HG02763 (cell line): ENCODE results near the gene AEN.

ENCODE experiments used
- ATAC-seq: cut with Tn5 transposase; IDR thresholded peaks from one replicate; pipeline ENCODE4 v1.9.1; 2021; ENCODE audit warnings: mild to moderate bottlenecking, moderate library complexity; ENCODE audit not compliant: unreplicated experiment

AEN gene

GRCh38 chr15:88661761-88662556 is 40.8 kb downstream of the AEN start:
- ATAC-seq = no peak

GRCh38 chr15:88663141-88663621 is 42.0 kb downstream of the AEN start:
- no peak for ATAC-seq

GRCh38 chr15:88664151-88664778 is 43.1 kb downstream of the AEN start:
- ATAC-seq = no peak

DNA sequence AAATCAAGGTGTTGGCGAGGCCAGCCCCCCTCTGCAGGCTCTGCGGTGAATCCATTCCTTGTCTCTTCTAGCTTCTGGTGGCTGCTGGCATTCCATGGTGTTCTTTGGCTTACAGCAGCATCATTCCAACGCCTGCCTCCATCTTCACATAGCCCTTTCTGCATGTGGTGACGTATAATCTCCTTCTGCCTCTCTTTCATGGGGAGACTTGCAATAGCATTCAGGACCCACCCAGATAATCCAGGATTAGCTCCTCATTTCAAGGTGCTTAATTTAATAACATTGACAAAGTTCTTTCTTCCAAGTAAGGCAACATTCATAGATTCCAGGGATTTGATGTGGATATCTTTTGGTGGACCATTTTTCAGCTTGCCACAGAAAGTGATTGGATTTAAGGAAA is 53.5 kb downstream of the AEN start:
- no peak for ATAC-seq

DNA sequence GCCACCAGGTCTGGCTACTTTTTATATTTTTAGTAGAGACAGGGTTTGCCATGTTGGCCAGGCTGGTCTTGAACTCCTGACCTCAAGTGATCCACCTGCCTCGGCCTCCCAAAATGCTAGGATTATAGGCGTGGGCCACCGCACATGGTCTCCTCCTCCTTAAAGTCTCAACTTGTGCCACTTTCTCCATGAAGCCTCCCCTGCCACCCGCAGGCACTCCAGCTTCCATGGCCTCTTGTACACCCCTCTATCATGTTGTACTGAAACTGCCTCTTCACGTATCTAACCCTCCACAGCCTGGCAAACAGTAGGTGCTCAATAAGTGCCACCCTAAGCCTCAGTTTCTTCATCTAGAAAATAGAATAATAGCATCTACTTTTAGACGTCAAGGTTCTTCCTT is 57.6 kb downstream of the AEN start:
- ATAC-seq = no peak

GRCh38 chr15:88680241-88681001 is 59.3 kb downstream of the AEN start:
- ATAC-seq = no peak

DNA sequence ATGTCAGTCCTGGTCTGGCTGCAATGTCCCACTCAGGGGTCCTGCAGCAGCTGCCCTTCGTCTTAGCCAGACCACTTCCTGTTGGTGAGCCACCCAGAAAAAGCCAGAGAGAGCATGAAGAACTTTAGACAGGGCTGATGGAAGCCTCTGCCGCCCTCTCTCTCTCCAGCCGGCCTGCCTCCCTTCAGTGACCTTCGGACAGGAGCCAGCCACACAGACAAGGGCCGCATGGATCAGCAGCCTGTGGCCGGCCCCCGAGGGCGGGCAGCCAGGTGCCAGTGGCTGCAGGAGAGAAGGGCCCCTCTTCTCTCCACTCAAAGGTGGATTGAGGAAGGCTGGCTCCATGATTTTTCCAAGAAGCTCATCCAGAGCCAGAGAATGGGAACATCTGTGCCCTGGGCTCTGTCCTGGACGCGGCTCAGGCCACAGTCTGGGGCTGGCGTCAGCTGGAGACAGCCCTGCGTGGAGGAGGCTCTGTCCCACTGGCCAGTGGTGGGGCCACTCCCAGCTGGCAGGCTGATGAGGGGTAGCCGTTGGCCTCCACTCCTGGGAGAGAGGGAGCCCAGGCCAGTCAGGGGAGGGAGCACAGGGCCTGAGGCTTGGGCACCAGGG is 60.6 kb downstream of the AEN start:
- no peak for ATAC-seq
